DMS53 treated with DMSO at 0.1 percent for 48 hours (cell line): ENCODE results near the gene LRMDA.

Source experiments
- DNase-seq: peaks from one replicate; lab custom pipeline; 2025; ENCODE audit not compliant: unreplicated experiment; lab: John Stamatoyannopoulos, UW

Gene LRMDA

GRCh38 chr10:75633568-75633967 lies 202.1 kb downstream of the LRMDA start:
- no peak for DNase-seq

GRCh38 chr10:75634947-75635346 lies 203.5 kb downstream of the LRMDA start:
- DNase-seq: no peak

GRCh38 chr10:75638752-75639151 lies 207.3 kb downstream of the LRMDA start:
- DNase-seq: no peak

- DNase-seq: no peak
These were observed 208.3 kb downstream of the LRMDA start for GRCh38 chr10:75639736-75640135.

GRCh38 chr10:75640381-75640780 lies 209.0 kb downstream of the LRMDA start:
- DNase-seq: no peak

GRCh38 chr10:75640803-75641202 lies 209.4 kb downstream of the LRMDA start:
- no peak for DNase-seq

- no peak for DNase-seq
These were observed 212.0 kb downstream of the LRMDA start for GRCh38 chr10:75643405-75643804.

GRCh38 chr10:75643944-75644692 lies 212.7 kb downstream of the LRMDA start:
- DNase-seq: no peak

- DNase-seq: no peak
These were observed 214.3 kb downstream of the LRMDA start for GRCh38 chr10:75645704-75646103.

- no peak for DNase-seq
These were observed 214.9 kb downstream of the LRMDA start for GRCh38 chr10:75646218-75646915.

- DNase-seq: no peak
These were observed 215.5 kb downstream of the LRMDA start for GRCh38 chr10:75646916-75647315.

GRCh38 chr10:75647675-75648074 lies 216.3 kb downstream of the LRMDA start:
- DNase-seq: no peak

- no peak for DNase-seq
These were observed 216.9 kb downstream of the LRMDA start for GRCh38 chr10:75648351-75648750.

- DNase-seq: no peak
These were observed 217.4 kb downstream of the LRMDA start for GRCh38 chr10:75648854-75649253.

GRCh38 chr10:75649466-75649865 lies 218.0 kb downstream of the LRMDA start:
- no peak for DNase-seq

GRCh38 chr10:75650648-75651047 lies 219.2 kb downstream of the LRMDA start:
- no peak for DNase-seq

- no peak for DNase-seq
These were observed 220.0 kb downstream of the LRMDA start for GRCh38 chr10:75651417-75651816.

- no peak for DNase-seq
These were observed 220.8 kb downstream of the LRMDA start for GRCh38 chr10:75652146-75652740.

GRCh38 chr10:75653761-75654160 lies 222.3 kb downstream of the LRMDA start:
- no peak for DNase-seq

GRCh38 chr10:75654171-75654771 lies 222.8 kb downstream of the LRMDA start:
- DNase-seq: no peak

- DNase-seq: no peak
These were observed 223.3 kb downstream of the LRMDA start for GRCh38 chr10:75654772-75655171.
